ENCODE results near the gene SPATA31D3.
"Not testable (repeated sequence)": the region's sequence is repeated elsewhere in the genome, so short reads cannot be mapped to it uniquely, and the experiment has no call there.

SPATA31D3 gene

GRCh38 chr9:81948650-81949049 lies 5.3 kb downstream of the SPATA31D3 start:
- H3K36me3 ChIP-seq (ENCODE audit: control insufficient read depth, low read length); H4K20me1 ChIP-seq (ENCODE audit: control insufficient read depth, insufficient read depth, low read depth, low read length); H3K27me3 ChIP-seq (ENCODE audit: control insufficient read depth, low read length); H3K27ac ChIP-seq (ENCODE audit: low read depth, low read length); H3F3A ChIP-seq (ENCODE audit: control insufficient read depth, insufficient read depth); H3K4me1 ChIP-seq (ENCODE audit: control insufficient read depth, low read length); H3K79me2 ChIP-seq (ENCODE audit: control insufficient read depth, low read length); H3K4me3 ChIP-seq (ENCODE audit: low read length); H3K9me3 ChIP-seq (ENCODE audit: control insufficient read depth, insufficient read depth, low read length); H3K4me2 ChIP-seq (ENCODE audit: low read length); H3K9me2 ChIP-seq (replicated peaks; ENCODE audit: control insufficient read depth, low read length): not testable (repeated sequence)

GRCh38 chr9:81953096-81953495 lies 9.8 kb downstream of the SPATA31D3 start:
- H3F3A ChIP-seq (ENCODE audit: control insufficient read depth, insufficient read depth) = no peaks in the 10 kb centered on the region
- no peaks in the 10 kb centered on the region for H3K27me3 ChIP-seq (ENCODE audit: control insufficient read depth, low read length)
- no peak overlapping the region for H3K4me3 ChIP-seq (ENCODE audit: low read length)
- H3K9me3 ChIP-seq (ENCODE audit: control insufficient read depth, insufficient read depth, low read length) = peaks cover 9% of the 10 kb centered on the region; the same call in 1 of the 2 replicates
- H3K27ac ChIP-seq (ENCODE audit: low read depth, low read length) = no peak overlapping the region
- no peaks in the 10 kb centered on the region for H3K79me2 ChIP-seq (ENCODE audit: control insufficient read depth, low read length)
- H3K4me2 ChIP-seq (ENCODE audit: low read length) = no peak overlapping the region
- no peak for TF ChIP-seq EZH2phosphoT487 (IDR thresholded peaks at IDR 0.05; ENCODE audit: borderline replicate concordance, low read length)
- no peak for TF ChIP-seq CTCF (IDR thresholded peaks at IDR 0.05; ENCODE audit: low read depth, low read length, poor library complexity, severe bottlenecking)
- H4K20me1 ChIP-seq (ENCODE audit: control insufficient read depth, insufficient read depth, low read depth, low read length) = no peaks in the 10 kb centered on the region
- no peaks in the 10 kb centered on the region for H3K9me2 ChIP-seq (replicated peaks; ENCODE audit: control insufficient read depth, low read length)
- H3K4me1 ChIP-seq (ENCODE audit: control insufficient read depth, low read length) = no peaks in the 10 kb centered on the region
- no peaks in the 10 kb centered on the region for H3K36me3 ChIP-seq (ENCODE audit: control insufficient read depth, low read length)

- Histone ChIP-seq H3K9me2 (replicated peaks; ENCODE audit: control insufficient read depth, low read length) (no peaks in the 10 kb centered on the region), H3K4me1 (ENCODE audit: control insufficient read depth, low read length) (no peaks in the 10 kb centered on the region), H3K36me3 (ENCODE audit: control insufficient read depth, low read length) (no peaks in the 10 kb centered on the region), H3K4me2 (ENCODE audit: low read length) (no peak overlapping the region), H3K27me3 (ENCODE audit: control insufficient read depth, low read length) (no peaks in the 10 kb centered on the region), H3K79me2 (ENCODE audit: control insufficient read depth, low read length) (no peaks in the 10 kb centered on the region), H3F3A (ENCODE audit: control insufficient read depth, insufficient read depth) (no peaks in the 10 kb centered on the region), H3K9me3 (ENCODE audit: control insufficient read depth, insufficient read depth, low read length) (peaks cover 9% of the 10 kb centered on the region; the same call in 1 of the 2 replicates), H3K4me3 (ENCODE audit: low read length) (no peak overlapping the region), H3K27ac (ENCODE audit: low read depth, low read length) (no peak overlapping the region), H4K20me1 (ENCODE audit: control insufficient read depth, insufficient read depth, low read depth, low read length) (no peaks in the 10 kb centered on the region)
- TF ChIP-seq EZH2phosphoT487 (IDR thresholded peaks at IDR 0.05; ENCODE audit: borderline replicate concordance, low read length) (no peak), CTCF (IDR thresholded peaks at IDR 0.05; ENCODE audit: low read depth, low read length, poor library complexity, severe bottlenecking) (no peak)
These were observed 12.3 kb downstream of the SPATA31D3 start for GRCh38 chr9:81955625-81956024.

- no peak overlapping the region for H3K4me2 ChIP-seq (ENCODE audit: low read length)
- H3K9me2 ChIP-seq (replicated peaks; ENCODE audit: control insufficient read depth, low read length) = no peaks in the 10 kb centered on the region
- H4K20me1 ChIP-seq (ENCODE audit: control insufficient read depth, insufficient read depth, low read depth, low read length) = no peaks in the 10 kb centered on the region
- H3K27me3 ChIP-seq (ENCODE audit: control insufficient read depth, low read length) = no peaks in the 10 kb centered on the region
- TF ChIP-seq CTCF (IDR thresholded peaks at IDR 0.05; ENCODE audit: low read depth, low read length, poor library complexity, severe bottlenecking) (no peak), EZH2phosphoT487 (IDR thresholded peaks at IDR 0.05; ENCODE audit: borderline replicate concordance, low read length) (no peak)
- H3K4me1 ChIP-seq (ENCODE audit: control insufficient read depth, low read length) = no peaks in the 10 kb centered on the region
- no peaks in the 10 kb centered on the region for H3K79me2 ChIP-seq (ENCODE audit: control insufficient read depth, low read length)
- H3K9me3 ChIP-seq (ENCODE audit: control insufficient read depth, insufficient read depth, low read length) = no peaks in the 10 kb centered on the region
- H3K36me3 ChIP-seq (ENCODE audit: control insufficient read depth, low read length) = no peaks in the 10 kb centered on the region
- no peak overlapping the region for H3K27ac ChIP-seq (ENCODE audit: low read depth, low read length)
- no peaks in the 10 kb centered on the region for H3F3A ChIP-seq (ENCODE audit: control insufficient read depth, insufficient read depth)
- no peak overlapping the region for H3K4me3 ChIP-seq (ENCODE audit: low read length)
These were observed 21.2 kb downstream of the SPATA31D3 start for GRCh38 chr9:81964218-81965171.
